Measurements from ENCODE around the gene CEBPE. TPM values are rescaled to one million over a fixed set of nuclear protein-coding genes. Genes with fewer than 3 reads are reported as not detected.

Gene CEBPE
- total RNA-seq, 2 donors from 2014 or later = not detected

- ATAC-seq (no peak), DNase-seq (no peak)
- intact Hi-C loops (cut with DNase I, micrococcal nuclease) = no loop called here
These were observed 7.0 kb upstream of the CEBPE start for GRCh38 chr14:23125933-23126524.

- ATAC-seq (no peak), DNase-seq (no peak)
- intact Hi-C loops (cut with DNase I, micrococcal nuclease) = no loop called here
These were observed 6.0 kb upstream of the CEBPE start for GRCh38 chr14:23125011-23125410.

- ATAC-seq (no peak), DNase-seq (no peak)
- intact Hi-C loops (cut with DNase I, micrococcal nuclease) = loop anchor here in 1 of 2 donors (5.0 kb wide), 1 partner anchor 63 kb away; no protein-coding TSS in a partner anchor
These were observed 5.4 kb upstream of the CEBPE start for GRCh38 chr14:23124337-23124954.

- intact Hi-C loops (cut with DNase I, micrococcal nuclease) = loop anchor here in 1 of 2 donors (5.0 kb wide), 1 partner anchor 64 kb away; no protein-coding TSS in a partner anchor
- ATAC-seq = peak; percentile 84
- peak; percentile 91 to 95 for DNase-seq
These were observed 4.4 kb upstream of the CEBPE start for GRCh38 chr14:23123419-23123818.

GRCh38 chr14:23122086-23122485, 3.0 kb upstream of the CEBPE start:
- DNase-seq (no peak), ATAC-seq (no peak)
- intact Hi-C loops (cut with DNase I, micrococcal nuclease) = loop anchor here in 1 of 2 donors (5.0 kb wide), 1 partner anchor 65 kb away; no protein-coding TSS in a partner anchor

- intact Hi-C loops (cut with DNase I, micrococcal nuclease) = loop anchor here (2.0 to 5.0 kb wide), 2 partner anchors 65 to 66 kb away; no protein-coding TSS in a partner anchor
- ATAC-seq = no peak
- DNase-seq = no peak
These were observed 2.3 kb upstream of the CEBPE start for GRCh38 chr14:23121361-23121771.

- intact Hi-C loops (cut with DNase I, micrococcal nuclease) = loop anchor here (2.0 to 5.0 kb wide), 2 partner anchors 66 to 67 kb away; no protein-coding TSS in a partner anchor
- ATAC-seq (peak; percentile 78), DNase-seq (peak; percentile 83 to 91)
These were observed 1.6 kb upstream of the CEBPE start for GRCh38 chr14:23120541-23121251.

GRCh38 chr14:23119363-23120327, 590 bp upstream of the CEBPE start:
- ATAC-seq (no peak), DNase-seq (no peak)
- intact Hi-C loops (cut with DNase I, micrococcal nuclease) = loop anchor here (2.0 to 5.0 kb wide), 2 partner anchors 67 to 68 kb away; no protein-coding TSS in a partner anchor

GRCh38 chr14:23117371-23118020, 1.6 kb downstream of the CEBPE start:
- DNase-seq (no peak), ATAC-seq (no peak)
- intact Hi-C loops (cut with DNase I, micrococcal nuclease) = no loop called here

- intact Hi-C loops (cut with DNase I, micrococcal nuclease) = no loop called here
- no peak for ATAC-seq
- DNase-seq = no peak
These were observed 3.1 kb downstream of the CEBPE start for GRCh38 chr14:23115918-23116317.

- intact Hi-C loops (cut with DNase I, micrococcal nuclease) = no loop called here
- no peak for ATAC-seq
- no peak for DNase-seq
These were observed 3.9 kb downstream of the CEBPE start for GRCh38 chr14:23115039-23115731.

- intact Hi-C loops (cut with DNase I, micrococcal nuclease) = no loop called here
- ATAC-seq (no peak), DNase-seq (no peak)
These were observed 4.4 kb downstream of the CEBPE start for GRCh38 chr14:23114669-23115038.

- no peak for ATAC-seq
These were observed 5.0 kb downstream of the CEBPE start for GRCh38 chr14:23114120-23114458.

GRCh38 chr14:23113431-23114119, 5.5 kb downstream of the CEBPE start:
- ATAC-seq (no peak), DNase-seq (no peak)
- intact Hi-C loops (cut with DNase I, micrococcal nuclease) = no loop called here

More at GRCh38 chr14:23114120-23114458, 5.0 kb downstream of the CEBPE start:
- DNase-seq = no peak
- intact Hi-C loops (cut with DNase I, micrococcal nuclease) = no loop called here

- DNase-seq = no peak
- ATAC-seq = no peak
- intact Hi-C loops (cut with DNase I, micrococcal nuclease) = no loop called here
These were observed 6.5 kb downstream of the CEBPE start for GRCh38 chr14:23112359-23113178.

- intact Hi-C loops (cut with DNase I, micrococcal nuclease) = no loop called here
- ATAC-seq (no peak), DNase-seq (no peak)
These were observed 8.3 kb downstream of the CEBPE start for GRCh38 chr14:23110579-23111365.

Measured in left colon (tissue), 2 donors.